Right lobe of liver (tissue), 4 donors: ENCODE data around the gene GPR82.

ENCODE experiments used
- CTCF ChIP-seq, 4 donors: fragments of 200-600 bp in 3 of 4; fragments of 450-650 bp in 1 of 4; IDR thresholded peaks; one replicate each; pipeline versions ENCODE4 v1.5.1 to v1.8.0; 2016 to 2022; ENCODE audit warnings: antibody characterized with exemption in 4 of 4, mild to moderate bottlenecking in 2 of 4
- POLR2A ChIP-seq: fragments of 450-650 bp; IDR thresholded peaks from one replicate; pipeline ENCODE4 v1.6.1; 2017; ENCODE audit warnings: antibody characterized with exemption, mild to moderate bottlenecking
- donor health status: DM: no; HTN: no; CAD: no.
- donor health status: DM: no; HTN: no; CAD: no.
- donor health status: DM: no; HTN: yes; CAD: no.

- TF ChIP-seq CTCF (IDR thresholded peaks at IDR 0.05) (no peak), POLR2A (no peak)
Measured at GRCh38 chrX:41688835-41689234, 35.1 kb upstream of the GPR82 start, which contains the start of gene GPR34.
